Psoas muscle (tissue), 8 donors: ENCODE results near the gene OSGIN1. TPM values are rescaled to one million over a fixed set of nuclear protein-coding genes. Genes with fewer than 3 reads are reported as not detected.
A peak's percentile ranks its signal among the peaks of the same experiment; 100 is the strongest.

ENCODE experiments used
- ATAC-seq, 4 donors: fragments of 200-7000 bp; cut with Tn5 transposase; one replicate each; pipeline ENCODE4 v1.9.1; 2020; ENCODE audit warnings: moderate library complexity in 3 of 4, mild to moderate bottlenecking in 2 of 4
- DNase-seq, 2 donors: peaks; one replicate each; pipeline ENCODE4 v3.0.0-alpha.2; 2020
- H3K27ac ChIP-seq: fragments of 200-600 bp; one replicate; pipeline ENCODE4 v1.8.0; 2022
- H3K27me3 ChIP-seq, 3 donors: fragments of 200-600 bp in 1 of 3; one replicate each; pipeline versions ENCODE4 v1.6.1 to v1.8.0; 2013 to 2022; ENCODE audit warnings: low read length in 2 of 3, mild to moderate bottlenecking in 2 of 3, moderate library complexity in 1 of 3; ENCODE audit not compliant: insufficient read depth in 3 of 3
- H3K36me3 ChIP-seq, 2 donors: fragments of 200-600 bp in 1 of 2; one replicate each; pipeline versions ENCODE4 v1.6.1 to v1.8.0; 2013 to 2022; ENCODE audit warnings: low read depth in 1 of 2, mild to moderate bottlenecking in 1 of 2, moderate library complexity in 1 of 2; ENCODE audit not compliant: insufficient read depth in 1 of 2
- H3K4me1 ChIP-seq: fragments of 200-600 bp; one replicate; pipeline ENCODE4 v1.8.0; 2022
- H3K4me3 ChIP-seq: fragments of 200-600 bp; one replicate; pipeline ENCODE4 v1.8.0; 2022; ENCODE audit warnings: mild to moderate bottlenecking
- H3K9me3 ChIP-seq: fragments of 200-600 bp; one replicate; pipeline ENCODE4 v1.8.0; 2022
- CTCF ChIP-seq: fragments of 200-600 bp; IDR thresholded peaks from one replicate; pipeline ENCODE4 v1.8.0; 2022; ENCODE audit warnings: antibody characterized with exemption
- WGBS, 3 donors: extraction: QIAGEN DNeasy Blood & Tissue Kit; methylation state at CpG; one replicate each; pipeline versions ENCODE4 v1.1.6 to v1.1.7; 2013; 5-methylcytosine and 5-hydroxymethylcytosine counted together
- intact Hi-C, 2 donors: fragments of 100-400 bp; cut with DNase I; formaldehyde crosslinking; loops; one replicate each; pipeline versions ENCODE4 v1.11.0 to v1.14.2; 2022
- polyA plus RNA-seq, 3 donors: library from polyadenylated mRNA; stranded (reverse); fragments of 200-250 nt; gene quantifications; one replicate each; pipeline ENCODE4 v1.2.3, GENCODE V29; 2013
- total RNA-seq, 4 donors: library from RNA; stranded (reverse); fragmentation: NEBNext Ultra II Directional in 2 of 4; extraction: Animal tissue kit (Norgen Biotek cat#: 25700) in 2 of 4; gene quantifications; one replicate each; pipeline versions ENCODE4 v1.2.1 to v1.2.4, GENCODE V29; 2021 to 2023
- donor health status: healthy with polysubstance abuse.
- donor health status: DM: no; HTN: no; CAD: no; lungs with moderate emphysema.
- donor health status: Bipolar disorder and iron deficiency.
- donor health status: healthy.
- donor health status: DM: yes; HTN: yes; CAD: no.
- donor health status: DM: no; HTN: no; CAD: no.
- donor health status: DM: no; HTN: no; CAD: no.
- donor health status: DM: yes; HTN: yes; CAD: no.

Gene OSGIN1
- total and polyA plus RNA-seq, 7 donors = 10.4 to 39.4 (median 25.1) TPM

- Histone ChIP-seq H3K4me3 (no peak overlapping the region), H3K27me3 (peaks cover 0 to 3% (median 0%) of the 10 kb centered on the region in 3 donors), H3K27ac (no peak overlapping the region), H3K36me3 (peaks cover 0 to 3% of the 10 kb centered on the region in 2 donors), H3K9me3 (no peaks in the 10 kb centered on the region), H3K4me1 (no peaks in the 10 kb centered on the region)
- 74 to 77% (median 76%) methylated on average over 25 of the region's 25 CpGs for WGBS, 3 donors
- TF ChIP-seq CTCF = no peak
- no peak for ATAC-seq
- DNase-seq = no peak
- intact Hi-C loops = no loop called here
Measured at GRCh38 chr16:83932955-83933673, 19.9 kb upstream of the OSGIN1 start.

GRCh38 chr16:83933885-83934683 is 19.0 kb upstream of the OSGIN1 start:
- DNase-seq (no peak), ATAC-seq (no peak)
- no peak overlapping the region for H3K4me3 ChIP-seq
- WGBS, 3 donors = 70 to 74% (median 71%) methylated on average over 28 of the region's 28 CpGs
- H3K36me3 ChIP-seq = peaks cover 0 to under 1% of the 10 kb centered on the region in 2 donors
- H3K4me1 ChIP-seq = no peaks in the 10 kb centered on the region
- no peak overlapping the region for H3K27ac ChIP-seq
- intact Hi-C loops = no loop called here
- TF ChIP-seq CTCF = no peak
- no peaks in the 10 kb centered on the region for H3K9me3 ChIP-seq
- H3K27me3 ChIP-seq = peaks cover 0 to 3% (median 0%) of the 10 kb centered on the region in 3 donors

- no peaks in the 10 kb centered on the region for H3K36me3 ChIP-seq
- H3K9me3 ChIP-seq = no peaks in the 10 kb centered on the region
- TF ChIP-seq CTCF = no peak
- peaks cover 0 to 4% (median 4%) of the 10 kb centered on the region in 3 donors for H3K27me3 ChIP-seq
- intact Hi-C loops = no loop called here
- no peak overlapping the region for H3K4me3 ChIP-seq
- H3K27ac ChIP-seq = no peak overlapping the region
- 24 to 28% (median 26%) methylated on average over 12 of the region's 12 CpGs for WGBS, 3 donors
- ATAC-seq = peak in 1 of 4 donors; percentile 20
- DNase-seq = no peak
- H3K4me1 ChIP-seq = no peaks in the 10 kb centered on the region
Measured at GRCh38 chr16:83934684-83934977, 18.4 kb upstream of the OSGIN1 start.

DNA sequence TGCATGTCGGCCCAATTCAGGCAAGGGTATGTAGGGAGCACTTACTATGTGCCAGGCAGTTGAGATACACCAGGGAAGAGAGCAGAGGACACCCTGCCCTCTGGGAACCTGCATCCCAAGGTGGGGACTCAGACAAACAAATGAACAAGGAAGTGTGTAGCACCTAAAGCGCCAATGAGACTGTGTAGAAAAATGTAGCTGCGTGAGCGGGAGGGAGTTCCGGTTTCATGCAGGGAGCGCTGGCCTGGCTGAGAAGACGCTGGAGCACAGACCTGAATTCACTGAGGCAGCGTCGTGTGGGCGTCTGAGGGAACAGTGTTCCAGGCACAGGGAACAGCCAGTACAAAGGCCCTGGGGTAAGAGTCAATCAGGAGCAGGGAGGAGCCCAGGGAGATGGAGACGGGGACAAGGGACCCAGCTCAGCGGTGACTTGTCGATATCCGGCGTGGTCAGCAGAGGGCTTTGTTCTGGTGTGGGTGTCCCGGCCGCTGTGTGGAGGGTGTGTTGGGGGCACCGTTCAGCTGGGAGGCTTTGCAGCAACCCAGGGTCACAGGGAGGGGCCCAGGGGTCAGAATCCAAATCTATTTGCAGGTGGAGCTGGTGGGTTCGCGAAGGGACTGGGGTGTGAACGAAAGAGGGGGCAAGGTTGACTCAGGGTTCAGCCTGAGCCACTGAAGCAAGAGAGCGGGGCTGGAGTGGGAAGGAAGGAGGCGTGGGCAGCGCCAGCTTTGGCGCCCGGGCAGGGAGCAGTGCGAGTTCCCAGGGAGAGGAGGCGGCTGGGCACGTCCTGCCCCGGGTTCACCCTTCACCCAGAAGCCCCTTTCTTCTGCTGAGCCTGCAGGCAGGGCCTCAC is 17.8 kb upstream of the OSGIN1 start:
- ATAC-seq = no peak
- Histone ChIP-seq H3K36me3 (no peaks in the 10 kb centered on the region), H3K27ac (no peak overlapping the region), H3K27me3 (peaks cover 0 to 7% (median 6%) of the 10 kb centered on the region in 3 donors), H3K4me3 (no peak overlapping the region), H3K4me1 (no peaks in the 10 kb centered on the region), H3K9me3 (no peaks in the 10 kb centered on the region)
- WGBS, 3 donors = 84 to 89% (median 88%) methylated on average over 27 to 30 of the region's 30 CpGs
- no peak for TF ChIP-seq CTCF
- intact Hi-C loops = no loop called here
- DNase-seq = no peak
